HG03521 (cell line): ENCODE results near the gene RHBDF1.
"Not testable (repeated sequence)": the region's sequence is repeated elsewhere in the genome, so short reads cannot be mapped to it uniquely, and the experiment has no call there.

Experiments used
- ATAC-seq: cut with Tn5 transposase; IDR thresholded peaks from one replicate; pipeline ENCODE4 v1.9.1; 2021; ENCODE audit warnings: mild to moderate bottlenecking, moderate library complexity; ENCODE audit not compliant: unreplicated experiment

The RHBDF1 gene

GRCh38 chr16:37511-37910, 34.9 kb downstream of the RHBDF1 start:
- ATAC-seq = no peak

DNA sequence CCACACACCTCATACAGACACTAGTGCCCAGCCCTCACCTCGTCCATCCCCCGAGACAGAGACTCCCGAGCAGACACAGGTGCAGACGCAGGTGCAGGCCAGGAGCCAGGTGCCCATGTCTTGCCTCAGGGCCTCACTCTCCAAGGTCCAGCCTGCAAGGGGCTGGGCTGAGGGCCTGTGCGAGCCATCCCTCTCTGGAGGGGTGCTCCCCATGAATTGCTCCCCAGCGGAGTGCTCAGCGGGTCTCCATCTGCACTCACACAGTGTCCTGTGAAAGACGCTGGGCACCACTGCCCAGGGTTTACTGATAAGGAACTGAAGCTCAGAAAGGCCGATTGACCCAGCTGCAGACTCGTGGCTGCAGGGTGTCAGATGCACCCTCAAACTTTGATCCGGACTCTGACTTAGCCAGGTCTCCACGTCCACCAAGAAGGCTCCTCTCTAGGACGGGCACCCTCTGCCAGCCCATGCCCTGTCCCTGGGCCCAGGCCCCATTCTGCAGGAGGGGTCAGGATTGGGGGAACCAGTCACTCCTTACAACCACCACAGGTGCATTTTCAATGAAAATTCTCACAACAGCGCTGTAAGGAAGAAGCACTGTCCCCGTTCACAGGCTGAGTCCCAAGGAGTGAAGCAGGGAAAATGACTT, 36.0 kb downstream of the RHBDF1 start:
- no peak for ATAC-seq

DNA sequence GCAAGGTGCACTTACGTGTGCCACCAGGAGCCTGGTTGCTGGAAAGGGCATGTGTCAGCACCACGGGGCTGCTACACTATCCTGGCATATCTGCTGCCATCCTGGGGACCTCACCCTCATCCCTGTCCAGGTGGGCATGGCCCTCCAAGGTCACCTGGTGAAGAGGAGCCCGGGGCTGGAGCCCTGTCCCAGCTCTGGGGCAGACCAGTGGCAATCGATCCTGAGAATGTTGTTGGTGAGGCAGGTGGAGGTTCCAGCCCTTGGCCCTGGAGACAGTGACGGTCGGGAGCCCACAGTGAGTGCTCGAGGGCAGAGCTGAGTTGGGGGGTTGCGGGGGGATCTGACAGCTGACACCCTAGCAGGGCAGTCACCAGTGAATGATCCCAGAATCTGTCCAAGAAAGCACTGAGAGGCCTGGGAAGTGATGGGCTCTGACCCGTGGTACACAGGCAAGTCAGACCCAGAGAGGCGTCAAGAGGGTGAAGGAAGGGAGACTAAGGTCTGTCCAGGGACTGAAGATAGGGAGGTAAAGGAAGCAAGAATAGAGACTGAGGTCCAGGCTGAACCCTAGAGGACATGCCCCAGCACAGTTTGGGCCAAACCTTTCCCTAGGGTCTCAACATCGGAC, 36.6 kb downstream of the RHBDF1 start:
- no peak for ATAC-seq

DNA sequence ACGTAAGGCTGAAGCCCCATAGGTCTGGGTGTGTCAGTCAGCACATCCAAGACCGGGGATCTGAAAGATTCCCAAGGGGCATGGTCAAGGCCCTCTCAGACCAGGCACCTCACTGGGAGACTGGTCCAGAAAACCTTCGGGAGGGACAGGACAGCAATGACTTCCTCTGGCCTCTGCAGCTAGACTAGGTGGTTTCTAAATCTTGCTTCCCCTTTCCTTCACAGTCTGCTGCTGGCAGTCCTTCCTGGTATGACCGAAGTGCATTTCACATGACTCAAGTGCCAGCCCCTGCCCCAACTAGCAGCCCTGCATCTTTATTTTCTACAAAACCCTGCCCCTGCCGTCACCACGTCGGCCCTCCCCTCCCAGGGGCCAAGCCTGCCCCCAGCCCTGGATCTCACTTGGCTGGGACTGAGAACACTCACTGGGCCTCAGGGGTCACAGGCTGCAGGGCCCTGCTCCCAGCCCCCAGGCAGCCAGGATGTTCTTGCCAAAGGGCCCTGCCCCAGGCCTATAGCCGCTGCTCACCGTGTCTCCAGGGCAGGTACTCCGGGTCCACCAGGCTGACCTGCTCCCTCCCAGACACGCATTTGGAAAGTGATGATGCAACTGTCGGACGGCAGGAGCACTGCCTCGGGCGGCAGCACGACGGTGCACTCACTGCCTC, 37.3 kb downstream of the RHBDF1 start:
- no peak for ATAC-seq

DNA sequence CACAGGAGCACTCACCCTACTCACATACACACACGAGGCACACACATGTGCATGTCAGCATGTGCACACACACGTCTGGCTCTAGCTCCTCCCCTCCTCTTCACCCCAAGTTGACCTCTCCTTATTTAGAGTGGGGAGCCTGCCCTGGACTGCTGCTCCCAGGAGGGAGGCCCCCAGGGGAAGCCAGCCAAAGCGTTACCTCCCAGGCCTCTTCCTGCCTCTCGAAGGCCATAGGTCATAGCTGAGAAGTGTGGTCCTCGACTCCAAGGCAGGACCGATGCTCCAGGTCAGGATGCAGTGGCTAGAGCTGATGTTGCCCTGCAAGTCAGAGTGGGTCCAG, 37.8 kb downstream of the RHBDF1 start:
- no peak for ATAC-seq

DNA sequence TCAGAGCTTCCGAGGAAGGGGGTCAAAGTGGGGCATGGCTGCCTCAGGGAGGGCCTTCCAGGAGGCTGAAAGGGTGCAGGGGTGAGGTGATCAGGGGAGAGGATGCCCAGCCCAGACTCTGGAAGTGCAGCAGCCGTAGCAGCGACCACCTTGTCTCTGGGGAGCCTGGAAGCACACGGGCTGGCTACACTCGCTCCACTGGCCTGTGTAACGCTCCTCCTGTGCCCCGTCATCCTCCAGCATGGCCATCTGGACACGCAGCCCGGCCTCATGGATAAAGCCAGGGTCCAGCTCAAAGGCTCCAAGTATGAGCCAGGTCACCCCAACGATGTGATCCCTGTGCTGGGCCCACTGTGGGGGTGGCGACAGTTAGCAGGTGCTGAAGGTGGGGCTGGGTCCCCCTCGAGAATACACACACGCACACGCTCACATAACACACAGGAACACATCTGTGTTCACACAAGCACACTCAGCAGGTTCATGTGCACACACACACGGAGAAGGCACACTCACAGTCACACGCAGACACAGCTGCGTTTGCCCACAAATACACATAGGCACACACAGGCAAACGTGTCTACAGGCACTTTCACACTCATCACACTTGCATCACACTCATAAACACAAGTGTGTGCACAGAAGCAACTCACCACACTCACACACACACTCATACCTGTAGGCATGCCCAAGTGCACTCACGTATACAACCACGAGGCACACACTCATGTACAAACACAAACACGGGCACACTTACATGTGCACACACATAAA, 38.4 kb downstream of the RHBDF1 start:
- no peak for ATAC-seq

DNA sequence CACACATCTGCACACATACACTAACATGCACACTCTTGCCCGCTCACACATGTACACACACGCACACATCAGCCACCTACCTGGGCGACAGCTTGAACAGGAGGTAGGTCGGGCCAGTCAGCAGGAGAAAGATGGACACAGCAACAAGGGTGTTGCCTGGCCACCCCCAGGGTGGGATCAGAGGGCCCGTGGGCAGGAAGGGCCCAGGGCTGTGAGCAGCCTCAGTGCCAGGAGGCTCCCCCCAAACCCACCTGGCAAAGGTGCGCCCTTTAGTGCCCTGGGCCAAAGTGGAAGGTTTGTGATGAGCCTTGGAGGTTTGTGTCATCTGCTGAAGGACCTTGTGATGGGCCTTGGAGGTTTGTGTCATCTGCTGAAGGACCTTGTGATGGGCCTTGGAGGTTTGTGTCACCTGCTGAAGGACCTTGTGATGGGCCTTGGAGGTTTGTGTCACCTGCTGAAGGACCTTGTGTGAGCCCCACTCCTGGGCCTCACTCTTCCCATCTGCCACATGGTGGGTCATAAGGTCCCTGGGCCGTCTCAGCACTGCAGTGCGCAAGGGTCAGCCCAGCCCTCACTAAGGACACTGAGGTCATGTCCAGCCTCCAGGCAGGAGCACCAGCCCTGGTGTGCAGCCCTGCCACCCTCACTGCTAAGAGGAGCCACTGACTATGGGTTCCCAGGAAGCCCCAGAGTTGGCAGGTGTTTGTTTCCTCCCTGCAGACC, 39.1 kb downstream of the RHBDF1 start:
- not testable (repeated sequence) for ATAC-seq

- ATAC-seq = not testable (repeated sequence)
Observed at GRCh38 chr16:30627-31026, 41.8 kb downstream of the RHBDF1 start.

GRCh38 chr16:25926-26348, 46.5 kb downstream of the RHBDF1 start:
- ATAC-seq = not testable (repeated sequence)

GRCh38 chr16:24151-24550, 48.3 kb downstream of the RHBDF1 start:
- not testable (repeated sequence) for ATAC-seq

GRCh38 chr16:20886-21285, 51.5 kb downstream of the RHBDF1 start:
- ATAC-seq = not testable (repeated sequence)

- not testable (repeated sequence) for ATAC-seq
Observed at GRCh38 chr16:17062-17765, 55.2 kb downstream of the RHBDF1 start.

GRCh38 chr16:10772-11171, 61.7 kb downstream of the RHBDF1 start:
- ATAC-seq = not testable (repeated sequence)

DNA sequence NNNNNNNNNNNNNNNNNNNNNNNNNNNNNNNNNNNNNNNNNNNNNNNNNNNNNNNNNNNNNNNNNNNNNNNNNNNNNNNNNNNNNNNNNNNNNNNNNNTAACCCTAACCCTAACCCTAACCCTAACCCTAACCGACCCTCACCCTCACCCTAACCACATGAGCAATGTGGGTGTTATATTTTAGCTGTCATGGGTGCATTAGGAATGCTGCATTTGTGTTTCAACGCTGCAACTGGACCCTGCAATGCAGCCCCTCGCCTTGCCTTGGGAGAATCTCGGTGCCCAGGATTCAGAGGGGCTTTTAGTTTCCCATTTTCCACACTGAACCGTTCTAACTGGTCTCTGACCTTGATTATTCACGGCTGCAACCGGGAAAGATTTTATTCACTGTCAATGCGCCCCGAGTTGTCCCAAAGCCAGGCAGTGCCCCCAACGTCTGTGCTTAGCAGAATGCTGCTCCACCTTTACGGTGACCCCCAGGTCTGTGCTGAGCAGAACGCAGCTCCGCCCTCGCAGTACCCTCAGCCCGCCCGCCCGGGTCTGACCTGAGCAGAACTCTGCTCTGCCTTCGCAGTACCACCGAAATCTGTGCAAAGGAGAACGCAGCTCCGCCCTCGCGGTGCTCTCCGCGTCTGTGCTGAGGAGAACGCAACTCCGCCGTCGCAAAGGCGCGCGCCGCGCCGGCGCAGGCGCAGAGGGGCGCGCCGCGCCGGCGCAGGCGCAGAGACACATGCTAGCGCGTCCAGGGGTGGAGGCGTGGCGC, 62.3 kb downstream of the RHBDF1 start:
- ATAC-seq = no peak
